Measurements from ENCODE around the gene IBA57. TPM values are rescaled to one million over a fixed set of nuclear protein-coding genes. Genes with fewer than 3 reads are reported as not detected.

IBA57 gene
- total RNA-seq, 1 donor from 2014 or later: 7.7 TPM

DNA sequence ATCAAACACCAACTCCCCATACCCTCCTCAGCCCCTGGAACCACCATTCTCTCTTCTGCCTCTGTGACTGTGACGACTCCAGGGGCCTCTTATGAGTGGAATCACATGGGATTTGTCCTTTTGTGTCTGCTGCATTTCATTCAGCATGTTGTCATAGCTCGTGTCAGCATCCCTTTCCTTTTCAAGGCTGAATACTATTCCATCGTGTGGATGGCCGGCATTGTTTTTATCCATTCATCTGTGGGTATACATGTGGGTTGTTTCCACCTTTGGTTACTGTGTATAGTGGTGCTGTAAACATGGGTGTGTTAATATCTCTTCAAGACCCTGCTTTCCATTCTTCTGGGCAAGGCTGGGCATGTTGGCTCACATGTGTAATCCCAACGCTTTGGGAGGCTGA lies 25.2 kb downstream of the IBA57 start:
- Mint-ChIP-seq H3K27ac (ENCODE audit: unreplicated experiment) (no peak overlapping the region), H3K27me3 (ENCODE audit: unreplicated experiment) (peaks cover 2% of the 10 kb centered on the region), H3K4me3 (ENCODE audit: unreplicated experiment) (no peak overlapping the region), H3K9me3 (ENCODE audit: unreplicated experiment) (peaks cover 12% of the 10 kb centered on the region), H3K4me1 (ENCODE audit: low read depth, unreplicated experiment) (no peaks in the 10 kb centered on the region), H3K36me3 (ENCODE audit: unreplicated experiment) (peaks cover 10% of the 10 kb centered on the region)
- TF ChIP-seq CTCF (IDR thresholded peaks at IDR 0.05; ENCODE audit: partially characterized antibody, unreplicated experiment): no peak
- DNase-seq: no peak

DNA sequence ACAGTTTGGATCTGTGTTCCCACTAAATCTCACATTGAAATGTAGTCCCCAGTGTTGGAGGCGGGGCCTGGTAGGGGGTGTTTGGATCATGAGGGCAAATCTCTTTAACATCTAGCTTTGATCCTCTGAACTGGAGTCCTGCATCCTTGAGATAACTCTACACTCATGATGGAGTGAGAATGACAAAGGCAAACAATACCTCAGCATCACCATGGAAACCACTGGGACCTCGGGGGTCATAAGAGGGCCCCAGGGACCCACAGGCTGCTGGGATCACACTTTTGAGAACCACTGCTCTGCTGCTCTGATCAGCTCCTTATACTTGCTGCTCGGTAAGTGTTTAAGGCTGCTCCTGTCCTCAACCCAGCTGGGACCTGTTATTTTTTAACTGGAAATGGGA lies 28.8 kb downstream of the IBA57 start:
- no peak for DNase-seq
- Mint-ChIP-seq H3K9me3 (ENCODE audit: unreplicated experiment) (peaks cover 21% of the 10 kb centered on the region), H3K36me3 (ENCODE audit: unreplicated experiment) (peaks cover 11% of the 10 kb centered on the region), H3K27ac (ENCODE audit: unreplicated experiment) (no peak overlapping the region), H3K4me1 (ENCODE audit: low read depth, unreplicated experiment) (no peaks in the 10 kb centered on the region), H3K27me3 (ENCODE audit: unreplicated experiment) (peaks cover 2% of the 10 kb centered on the region), H3K4me3 (ENCODE audit: unreplicated experiment) (no peak overlapping the region)
- TF ChIP-seq CTCF (IDR thresholded peaks at IDR 0.05; ENCODE audit: partially characterized antibody, unreplicated experiment): no peak

DNA sequence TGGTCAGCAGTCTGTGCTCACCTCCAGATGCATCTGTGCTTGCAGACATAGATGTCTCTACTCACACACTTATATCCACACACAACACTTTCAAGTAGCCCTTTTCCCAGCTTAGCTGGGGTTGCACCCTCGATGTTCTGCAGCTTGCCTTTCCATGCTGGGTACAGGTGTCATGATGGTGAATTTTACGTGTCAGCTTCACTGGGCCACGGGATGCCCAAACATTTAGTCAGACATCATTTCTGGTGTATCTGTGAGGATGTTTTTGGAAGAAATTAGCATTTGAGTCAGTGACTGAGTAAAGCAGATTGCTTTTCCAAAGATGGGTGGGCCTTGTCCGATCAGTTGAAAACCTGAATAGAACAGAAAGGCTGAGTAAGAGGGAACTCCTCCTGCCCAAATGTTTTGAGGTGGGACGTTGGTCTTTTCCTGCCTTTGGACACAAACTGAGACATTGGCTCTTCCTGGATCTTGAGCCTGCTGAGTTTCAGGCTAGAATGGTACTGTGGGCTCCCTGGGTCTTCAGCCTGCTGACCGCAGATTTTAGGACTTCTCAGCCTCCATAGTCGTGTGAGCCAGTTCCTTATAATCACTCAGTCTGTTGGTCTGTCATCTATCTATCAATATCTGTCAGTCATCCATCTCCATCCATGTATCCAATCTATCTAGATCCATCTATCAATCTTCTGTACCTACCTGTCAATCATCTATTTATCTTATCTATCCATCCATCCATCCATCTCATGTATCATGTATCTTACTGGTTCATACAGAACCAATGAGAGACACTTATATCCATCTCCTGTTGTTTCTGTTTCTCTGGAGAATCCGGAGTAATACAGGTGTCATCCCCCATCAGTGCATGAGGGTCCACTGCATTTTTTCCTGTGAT lies 29.6 kb downstream of the IBA57 start:
- H3K36me3 Mint-ChIP-seq (ENCODE audit: unreplicated experiment): peaks cover 14% of the 10 kb centered on the region
- no peak for DNase-seq
- H3K4me1 Mint-ChIP-seq (ENCODE audit: low read depth, unreplicated experiment): no peaks in the 10 kb centered on the region
- no peak for TF ChIP-seq CTCF (IDR thresholded peaks at IDR 0.05; ENCODE audit: partially characterized antibody, unreplicated experiment)
- H3K4me3 Mint-ChIP-seq (ENCODE audit: unreplicated experiment): no peak overlapping the region
- H3K27ac Mint-ChIP-seq (ENCODE audit: unreplicated experiment): no peak overlapping the region
- peaks cover 23% of the 10 kb centered on the region for H3K9me3 Mint-ChIP-seq (ENCODE audit: unreplicated experiment)
- peaks cover 2% of the 10 kb centered on the region for H3K27me3 Mint-ChIP-seq (ENCODE audit: unreplicated experiment)

- no peak for DNase-seq
- H3K4me1 Mint-ChIP-seq (ENCODE audit: low read depth, unreplicated experiment): no peaks in the 10 kb centered on the region
- no peak overlapping the region for H3K27ac Mint-ChIP-seq (ENCODE audit: unreplicated experiment)
- no peaks in the 10 kb centered on the region for H3K27me3 Mint-ChIP-seq (ENCODE audit: unreplicated experiment)
- no peak overlapping the region for H3K4me3 Mint-ChIP-seq (ENCODE audit: unreplicated experiment)
- H3K36me3 Mint-ChIP-seq (ENCODE audit: unreplicated experiment): peaks cover 20% of the 10 kb centered on the region
- peaks cover 20% of the 10 kb centered on the region for H3K9me3 Mint-ChIP-seq (ENCODE audit: unreplicated experiment)
- TF ChIP-seq CTCF (IDR thresholded peaks at IDR 0.05; ENCODE audit: partially characterized antibody, unreplicated experiment): no peak
Measured at GRCh38 chr1:228197555-228198147, 32.0 kb downstream of the IBA57 start.

Data from glutamatergic neuron (in vitro differentiated cells).